Measurements from ENCODE around the gene HYAL1. TPM values are rescaled to one million over a fixed set of nuclear protein-coding genes. Genes with fewer than 3 reads are reported as not detected.

HYAL1 gene
- total RNA-seq, 1 experiment from 2014 or later: 1.5 TPM

- no peaks in the 10 kb centered on the region for H3K9me3 Mint-ChIP-seq (ENCODE audit: low read depth, unreplicated experiment)
- peaks cover 26% of the 10 kb centered on the region for H3K4me1 Mint-ChIP-seq (ENCODE audit: low read depth, unreplicated experiment)
- no peak overlapping the region for H3K4me3 Mint-ChIP-seq (ENCODE audit: low read depth, unreplicated experiment)
- intact Hi-C loops (cut with micrococcal nuclease; ENCODE audit: unreplicated experiment): no loop called here
- no peak for TF ChIP-seq CTCF (IDR thresholded peaks at IDR 0.05; ENCODE audit: unreplicated experiment)
- CTCF ChIA-PET: interaction anchor here (0.5 kb wide), 1 partner anchor 178 kb away, joined by 3 read pairs; no protein-coding TSS in a partner anchor
- no peaks in the 10 kb centered on the region for H3K27me3 Mint-ChIP-seq (ENCODE audit: unreplicated experiment)
- H3K36me3 Mint-ChIP-seq (ENCODE audit: insufficient read depth, unreplicated experiment): peaks cover 47% of the 10 kb centered on the region
- no TSS peak for BruUV-seq (replicated peaks)
- peak overlapping the region; percentile 50 for H3K27ac Mint-ChIP-seq (ENCODE audit: unreplicated experiment)
- DNase-seq: no peak
Observed at GRCh38 chr3:50261505-50261904, 41.9 kb downstream of the HYAL1 start.

GRCh38 chr3:50260942-50261441 lies 42.4 kb downstream of the HYAL1 start:
- no TSS peak for BruUV-seq (replicated peaks)
- Mint-ChIP-seq H3K4me1 (ENCODE audit: low read depth, unreplicated experiment) (peaks cover 24% of the 10 kb centered on the region), H3K9me3 (ENCODE audit: low read depth, unreplicated experiment) (no peaks in the 10 kb centered on the region), H3K27me3 (ENCODE audit: unreplicated experiment) (no peaks in the 10 kb centered on the region), H3K36me3 (ENCODE audit: insufficient read depth, unreplicated experiment) (peaks cover 49% of the 10 kb centered on the region), H3K27ac (ENCODE audit: unreplicated experiment) (peak overlapping the region; percentile 50), H3K4me3 (ENCODE audit: low read depth, unreplicated experiment) (no peak overlapping the region)
- TF ChIP-seq CTCF (IDR thresholded peaks at IDR 0.05; ENCODE audit: unreplicated experiment): no peak
- no peak for DNase-seq
- intact Hi-C loops (cut with micrococcal nuclease; ENCODE audit: unreplicated experiment): no loop called here
- CTCF ChIA-PET: interaction anchor here (0.5 kb wide), 1 partner anchor 178 kb away, joined by 3 read pairs; no protein-coding TSS in a partner anchor

GRCh38 chr3:50260027-50260941 lies 43.1 kb downstream of the HYAL1 start:
- intact Hi-C loops (cut with micrococcal nuclease; ENCODE audit: unreplicated experiment): no loop called here

More at GRCh38 chr3:50260027-50260941, 43.1 kb downstream of the HYAL1 start:
- Mint-ChIP-seq H3K9me3 (ENCODE audit: low read depth, unreplicated experiment) (no peaks in the 10 kb centered on the region), H3K27me3 (ENCODE audit: unreplicated experiment) (no peaks in the 10 kb centered on the region), H3K4me3 (ENCODE audit: low read depth, unreplicated experiment) (peak overlapping the region; percentile 54), H3K4me1 (ENCODE audit: low read depth, unreplicated experiment) (peaks cover 17% of the 10 kb centered on the region), H3K36me3 (ENCODE audit: insufficient read depth, unreplicated experiment) (peaks cover 45% of the 10 kb centered on the region), H3K27ac (ENCODE audit: unreplicated experiment) (peak overlapping the region; percentile 77)
- peak; percentile 96 for DNase-seq
- BruUV-seq (replicated peaks): TSS peak; percentile 26
- CTCF ChIA-PET: interaction anchor here (0.5 to 1.2 kb wide), 11 partner anchors 9 to 222 kb away, joined by 3 to 14 read pairs (median 5); partner anchors contain the start of genes GNAI2, HYAL3, NAA80 and SEMA3B
- peak; percentile 94 for TF ChIP-seq CTCF (IDR thresholded peaks at IDR 0.05; ENCODE audit: unreplicated experiment)
